GM18858 (cell line): ENCODE results near the gene HOOK2.

ENCODE experiments used
- ATAC-seq: cut with Tn5 transposase; IDR thresholded peaks from one replicate; pipeline ENCODE4 v1.9.1; 2021; ENCODE audit not compliant: unreplicated experiment

HOOK2 gene

GRCh38 chr19:12793290-12794195 is 18.2 kb upstream of the HOOK2 start:
- no peak for ATAC-seq

- ATAC-seq = no peak
Observed at GRCh38 chr19:12792853-12793289, 17.5 kb upstream of the HOOK2 start.

DNA sequence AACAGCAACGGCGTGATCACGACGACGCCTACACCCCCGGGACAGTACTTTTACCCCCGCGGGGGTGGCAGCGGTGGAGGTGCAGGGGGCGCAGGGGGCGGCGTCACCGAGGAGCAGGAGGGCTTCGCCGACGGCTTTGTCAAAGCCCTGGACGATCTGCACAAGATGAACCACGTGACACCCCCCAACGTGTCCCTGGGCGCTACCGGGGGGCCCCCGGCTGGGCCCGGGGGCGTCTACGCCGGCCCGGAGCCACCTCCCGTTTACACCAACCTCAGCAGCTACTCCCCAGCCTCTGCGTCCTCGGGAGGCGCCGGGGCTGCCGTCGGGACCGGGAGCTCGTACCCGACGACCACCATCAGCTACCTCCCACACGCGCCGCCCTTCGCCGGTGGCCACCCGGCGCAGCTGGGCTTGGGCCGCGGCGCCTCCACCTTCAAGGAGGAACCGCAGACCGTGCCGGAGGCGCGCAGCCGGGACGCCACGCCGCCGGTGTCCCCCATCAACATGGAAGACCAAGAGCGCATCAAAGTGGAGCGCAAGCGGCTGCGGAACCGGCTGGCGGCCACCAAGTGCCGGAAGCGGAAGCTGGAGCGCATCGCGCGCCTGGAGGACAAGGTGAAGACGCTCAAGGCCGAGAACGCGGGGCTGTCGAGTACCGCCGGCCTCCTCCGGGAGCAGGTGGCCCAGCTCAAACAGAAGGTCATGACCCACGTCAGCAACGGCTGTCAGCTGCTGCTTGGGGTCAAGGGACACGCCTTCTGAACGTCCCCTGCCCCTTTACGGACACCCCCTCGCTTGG is 16.9 kb upstream of the HOOK2 start:
- ATAC-seq = no peak

DNA sequence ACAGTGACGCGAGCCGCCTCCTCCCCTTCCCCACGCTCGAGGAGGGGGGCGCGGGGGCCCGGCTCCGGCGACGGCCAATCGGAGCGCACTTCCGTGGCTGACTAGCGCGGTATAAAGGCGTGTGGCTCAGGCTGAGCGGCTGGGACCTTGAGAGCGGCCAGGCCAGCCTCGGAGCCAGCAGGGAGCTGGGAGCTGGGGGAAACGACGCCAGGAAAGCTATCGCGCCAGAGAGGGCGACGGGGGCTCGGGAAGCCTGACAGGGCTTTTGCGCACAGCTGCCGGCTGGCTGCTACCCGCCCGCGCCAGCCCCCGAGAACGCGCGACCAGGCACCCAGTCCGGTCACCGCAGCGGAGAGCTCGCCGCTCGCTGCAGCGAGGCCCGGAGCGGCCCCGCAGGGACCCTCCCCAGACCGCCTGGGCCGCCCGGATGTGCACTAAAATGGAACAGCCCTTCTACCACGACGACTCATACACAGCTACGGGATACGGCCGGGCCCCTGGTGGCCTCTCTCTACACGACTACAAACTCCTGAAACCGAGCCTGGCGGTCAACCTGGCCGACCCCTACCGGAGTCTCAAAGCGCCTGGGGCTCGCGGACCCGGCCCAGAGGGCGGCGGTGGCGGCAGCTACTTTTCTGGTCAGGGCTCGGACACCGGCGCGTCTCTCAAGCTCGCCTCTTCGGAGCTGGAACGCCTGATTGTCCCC is 16.1 kb upstream of the HOOK2 start, which contains the start of gene JUNB:
Gene JUNB (plus strand): TSS at position 142 of the 706 bp plus-strand sequence. CDS start 286 bp downstream, at position 428.
- ATAC-seq = peak; percentile 19

- no peak for ATAC-seq
Observed at GRCh38 chr19:12790628-12791344, 15.4 kb upstream of the HOOK2 start.

- ATAC-seq = peak; percentile 31
Observed at GRCh38 chr19:12789904-12790619, 14.7 kb upstream of the HOOK2 start.

- peak; percentile 0 for ATAC-seq
Observed at GRCh38 chr19:12789098-12789903, 13.9 kb upstream of the HOOK2 start.

DNA sequence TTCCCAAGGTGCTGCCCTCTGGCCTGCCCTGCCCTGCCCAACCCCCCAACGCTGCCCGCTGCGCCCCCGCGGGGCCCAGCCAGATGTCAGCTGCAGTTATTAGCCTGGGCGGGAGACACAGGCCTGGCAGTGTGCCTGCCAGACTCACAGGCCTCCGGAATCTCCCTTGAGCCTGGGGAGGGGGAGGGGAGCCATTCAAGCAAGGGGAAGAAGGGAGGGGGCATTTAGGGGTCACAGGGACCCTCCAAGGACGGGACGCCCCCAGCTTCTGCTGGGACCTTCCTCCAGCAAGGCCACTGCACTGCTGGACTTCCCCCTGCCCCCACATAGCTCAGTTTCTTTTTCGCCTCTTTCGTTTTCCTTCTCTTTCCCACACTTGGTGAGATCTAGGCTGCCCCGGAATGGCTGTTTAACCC is 13.3 kb upstream of the HOOK2 start:
- ATAC-seq = no peak

DNA sequence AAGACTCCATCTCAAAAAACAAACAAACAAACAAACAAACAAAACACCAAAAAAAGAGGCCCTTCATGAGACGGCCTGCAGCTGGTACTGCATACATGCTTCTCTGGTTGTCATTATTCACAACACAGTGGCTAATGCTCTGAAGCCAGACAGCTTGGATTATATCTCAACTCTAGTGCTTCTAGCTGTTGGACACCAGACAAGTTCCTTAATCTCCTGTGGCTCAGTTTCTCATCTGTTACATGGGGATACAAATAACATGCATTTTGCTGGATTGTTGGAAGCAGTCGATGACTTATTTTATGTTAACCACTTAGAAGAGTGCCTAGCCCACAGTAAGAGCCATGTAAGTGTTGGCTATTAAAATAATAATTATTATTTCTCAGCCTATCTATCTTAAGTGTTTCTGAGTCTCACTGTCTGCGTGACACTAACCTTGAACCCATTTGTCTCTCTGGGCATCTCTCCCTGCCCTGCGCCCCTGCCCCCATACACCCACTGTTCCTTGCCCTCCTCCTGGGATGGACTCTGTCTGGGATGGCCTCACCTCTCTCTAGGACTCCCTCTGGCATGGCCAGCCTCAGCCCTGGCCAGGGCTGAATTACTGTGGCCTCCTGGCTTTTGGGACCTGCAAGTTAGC is 12.8 kb upstream of the HOOK2 start:
- no peak for ATAC-seq

- no peak for ATAC-seq
Observed at GRCh38 chr19:12787458-12787857, 12.1 kb upstream of the HOOK2 start.

GRCh38 chr19:12786952-12787351 is 11.6 kb upstream of the HOOK2 start:
- no peak for ATAC-seq

GRCh38 chr19:12786141-12786870 is 11.0 kb upstream of the HOOK2 start:
- ATAC-seq = no peak

GRCh38 chr19:12785431-12786031 is 10.2 kb upstream of the HOOK2 start:
- ATAC-seq = no peak

DNA sequence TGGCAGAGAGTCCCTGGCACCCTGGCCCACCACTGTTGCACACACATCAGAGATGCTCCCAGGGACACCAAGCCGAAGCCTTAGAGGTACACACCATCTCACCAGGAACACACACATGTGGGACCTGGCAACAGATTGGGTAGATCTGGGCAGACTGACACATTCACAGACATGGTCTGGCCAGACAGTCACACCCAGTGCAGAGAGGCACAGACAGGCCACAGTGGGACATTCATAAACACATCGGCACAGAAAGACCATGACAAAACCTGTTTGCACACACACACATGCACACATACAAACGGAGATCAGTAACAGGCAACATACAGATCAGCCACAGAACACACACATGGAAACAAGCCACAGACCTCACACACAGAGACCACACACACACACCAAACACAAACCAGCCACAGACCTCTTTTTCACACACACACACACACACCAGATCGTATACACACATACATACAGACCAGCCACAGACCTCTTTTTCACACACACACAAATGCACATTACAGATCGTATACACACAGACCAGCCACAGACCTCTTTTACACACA is 9.6 kb upstream of the HOOK2 start:
- no peak for ATAC-seq

DNA sequence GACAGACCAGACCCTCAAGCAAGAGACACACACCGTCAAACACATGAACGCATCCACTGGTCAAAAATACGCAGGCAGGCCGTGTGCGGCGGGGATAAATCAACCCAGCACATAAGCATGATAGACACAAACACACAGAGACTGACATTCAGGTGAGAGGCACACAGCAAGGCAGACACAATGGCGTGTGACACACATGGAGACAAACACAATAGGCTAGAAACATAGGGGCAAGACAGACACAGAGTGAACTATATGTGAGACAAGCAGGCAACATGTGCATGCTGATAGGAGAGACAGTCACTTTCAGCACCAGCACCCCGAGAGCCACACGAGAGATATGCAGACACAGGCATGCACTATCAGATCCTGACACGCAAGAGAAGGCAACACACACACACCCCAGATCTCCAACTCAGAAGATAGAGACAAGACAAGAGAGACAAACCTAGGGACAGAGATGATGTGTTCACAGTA is 9.1 kb upstream of the HOOK2 start:
- ATAC-seq = no peak

GRCh38 chr19:12783849-12784393 is 8.6 kb upstream of the HOOK2 start:
- ATAC-seq = no peak
